Stimulated activated CD4-positive, alpha-beta T cell treated with anti-CD3 and anti-CD28 coated beads, TNF-alpha, amount 100 ng/mL, for 1 hour (primary cell): ENCODE data around the gene SPATA20.

ENCODE experiments used
- DNase-seq, 3 donors: peaks; one replicate each; pipeline ENCODE4 v3.0.0-alpha.2; 2020; ENCODE audit warnings: low read depth in 3 of 3, low spot score in 1 of 3

SPATA20 gene

DNA sequence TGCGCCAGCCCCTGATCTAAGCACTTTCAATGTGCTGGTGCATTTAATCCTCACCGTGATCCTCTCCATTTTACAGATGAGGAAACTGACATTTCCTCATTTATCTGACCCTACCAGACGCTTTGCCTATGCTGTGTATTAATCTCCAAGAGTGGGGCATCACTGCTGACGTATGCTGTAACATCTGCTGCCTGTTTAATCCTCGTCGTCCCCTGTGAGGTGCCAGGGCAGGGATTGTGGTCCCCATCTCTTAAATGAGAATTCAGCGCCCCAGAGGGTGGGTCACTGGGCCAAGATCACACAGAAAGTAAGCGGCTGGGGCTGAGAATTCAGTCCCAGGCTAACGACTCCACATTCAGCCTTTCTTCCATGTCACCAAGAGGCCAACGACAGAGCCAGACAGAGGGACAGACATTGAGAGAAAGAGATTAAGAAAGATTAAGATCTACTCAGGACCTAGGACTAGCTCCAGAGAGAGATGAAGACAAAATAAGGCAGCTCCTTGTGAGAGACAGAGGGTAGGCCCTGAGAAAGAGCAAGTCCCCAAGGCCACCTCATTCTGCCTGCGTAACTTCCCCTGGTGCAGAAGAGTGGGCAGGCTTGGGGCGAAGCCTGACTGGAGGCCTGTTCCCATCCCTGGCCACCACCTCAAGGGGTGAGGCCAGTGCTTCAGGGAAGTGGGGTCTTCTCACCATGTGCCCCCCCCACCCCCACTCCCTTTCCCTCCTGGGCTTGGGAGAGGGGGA lies 27.1 kb downstream of the SPATA20 start:
- DNase-seq = no peak

DNA sequence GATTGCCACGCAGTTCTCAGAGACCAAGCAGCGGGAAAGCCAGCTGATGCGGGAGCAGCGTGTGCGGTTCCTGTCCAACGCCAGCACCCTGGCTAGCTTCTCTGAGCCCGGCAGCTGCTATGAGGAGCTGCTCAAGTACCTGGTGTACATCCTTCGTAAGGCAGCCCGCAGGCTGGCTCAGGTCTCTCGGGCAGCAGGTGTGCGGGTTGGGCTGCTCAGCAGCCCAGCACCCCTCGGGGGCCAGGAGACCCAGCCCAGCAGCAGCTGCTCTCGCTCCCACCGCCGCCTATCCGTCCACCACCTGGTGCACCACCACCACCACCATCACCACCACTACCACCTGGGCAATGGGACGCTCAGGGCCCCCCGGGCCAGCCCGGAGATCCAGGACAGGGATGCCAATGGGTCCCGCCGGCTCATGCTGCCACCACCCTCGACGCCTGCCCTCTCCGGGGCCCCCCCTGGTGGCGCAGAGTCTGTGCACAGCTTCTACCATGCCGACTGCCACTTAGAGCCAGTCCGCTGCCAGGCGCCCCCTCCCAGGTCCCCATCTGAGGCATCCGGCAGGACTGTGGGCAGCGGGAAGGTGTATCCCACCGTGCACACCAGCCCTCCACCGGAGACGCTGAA lies 28.7 kb downstream of the SPATA20 start:
- DNase-seq = no peak

DNA sequence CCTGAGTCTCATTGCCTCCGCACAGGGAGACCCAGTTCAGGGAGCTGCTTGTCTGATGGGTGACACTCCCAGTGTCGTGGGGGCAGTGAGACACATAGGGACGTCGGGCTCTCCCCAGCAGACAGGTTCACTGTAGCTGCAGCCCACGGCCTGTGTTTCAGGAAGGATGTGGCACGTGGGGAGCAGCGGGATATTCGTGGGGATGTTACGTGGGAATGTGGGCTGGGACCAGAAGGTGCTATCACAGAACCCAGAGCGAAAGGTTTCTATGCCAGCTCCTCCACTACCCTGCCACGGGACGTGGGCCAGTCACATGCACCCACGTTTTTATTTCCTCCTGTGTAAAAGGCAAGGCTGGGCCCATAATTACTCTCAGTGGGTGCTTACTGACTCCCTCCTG lies 29.9 kb downstream of the SPATA20 start:
- DNase-seq = no peak

GRCh38 chr17:50577451-50577954 lies 30.5 kb downstream of the SPATA20 start:
- DNase-seq = no peak

- no peak for DNase-seq
Measured at GRCh38 chr17:50578173-50578572, 31.2 kb downstream of the SPATA20 start.

DNA sequence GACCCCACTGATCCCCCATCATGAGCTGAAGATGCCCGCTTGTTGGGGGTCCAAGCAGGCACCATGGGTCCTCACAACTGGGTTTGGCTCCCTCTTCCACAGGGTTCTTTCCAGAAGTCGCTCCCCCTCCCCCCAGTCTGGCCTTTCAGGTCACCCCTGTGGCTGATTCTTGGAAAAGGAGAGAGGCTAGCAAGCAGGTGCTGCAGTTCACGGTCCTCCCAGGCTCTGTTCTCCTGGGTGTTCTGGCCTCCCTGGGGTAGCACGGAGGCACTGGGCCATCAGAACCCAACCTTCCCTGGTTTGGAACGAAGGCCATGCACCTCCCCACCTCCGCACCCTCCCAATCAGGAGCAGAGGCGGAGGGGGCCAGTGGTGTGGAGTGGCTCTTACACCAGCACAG lies 32.4 kb downstream of the SPATA20 start:
- no peak for DNase-seq

DNA sequence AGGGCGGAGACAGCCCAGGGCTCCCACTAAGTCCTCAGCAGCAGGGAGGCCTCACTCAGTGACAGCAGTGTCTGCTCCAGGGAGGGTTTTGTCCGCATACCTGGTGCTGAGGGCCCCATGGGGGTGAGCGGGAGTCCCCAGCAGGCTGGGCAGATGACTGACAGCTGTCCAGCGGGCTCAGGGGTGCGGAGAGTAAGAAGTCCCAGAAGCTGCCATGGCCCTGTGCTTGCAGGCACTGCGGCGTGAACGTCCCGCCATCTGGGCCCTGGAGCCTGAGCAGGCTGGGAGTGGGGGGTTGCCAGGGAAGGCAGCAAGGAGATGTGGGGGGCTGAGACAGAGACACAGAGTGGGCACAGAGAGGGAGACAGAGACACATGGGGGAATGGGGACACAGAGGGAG lies 33.7 kb downstream of the SPATA20 start:
- no peak for DNase-seq

DNA sequence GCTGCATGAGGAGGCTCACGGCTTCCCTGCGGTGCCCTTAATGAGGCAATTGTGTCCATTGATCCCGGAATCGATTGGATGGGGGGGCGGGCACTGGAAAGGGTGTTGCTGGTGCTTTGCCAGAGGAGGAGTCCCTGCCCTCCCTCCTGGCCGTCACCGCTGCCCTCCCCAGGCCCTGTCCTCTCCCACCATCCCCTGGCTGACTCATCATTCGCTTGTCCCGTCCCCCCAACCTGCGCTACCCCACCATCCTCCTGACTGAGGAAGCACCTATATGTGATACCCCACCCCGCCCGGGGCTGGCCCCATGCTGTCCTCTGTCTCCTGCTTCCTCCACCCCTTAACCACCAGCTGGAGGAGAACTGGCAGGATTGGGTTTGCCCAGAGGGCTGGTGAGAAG lies 34.3 kb downstream of the SPATA20 start:
- DNase-seq = no peak

DNA sequence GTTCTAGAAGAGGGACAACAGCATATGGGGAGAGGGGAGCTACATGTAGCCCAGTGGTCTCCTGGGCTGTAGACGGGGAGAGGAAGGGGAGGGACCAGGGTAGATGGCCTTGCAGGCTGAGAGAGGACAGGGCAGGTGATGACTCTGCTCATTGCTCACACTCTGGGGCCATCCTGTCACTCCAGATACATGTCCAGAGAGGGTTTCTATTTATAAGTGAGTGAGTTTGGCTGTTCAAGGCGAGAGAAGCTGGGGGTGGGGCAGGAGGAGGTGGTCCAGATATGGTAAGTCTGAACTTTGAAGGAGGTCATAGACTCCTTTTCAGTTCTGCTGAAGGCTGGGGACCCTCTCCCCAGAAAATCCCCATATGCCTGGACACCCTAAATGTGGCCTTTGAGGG lies 35.8 kb downstream of the SPATA20 start:
- DNase-seq = no peak

DNA sequence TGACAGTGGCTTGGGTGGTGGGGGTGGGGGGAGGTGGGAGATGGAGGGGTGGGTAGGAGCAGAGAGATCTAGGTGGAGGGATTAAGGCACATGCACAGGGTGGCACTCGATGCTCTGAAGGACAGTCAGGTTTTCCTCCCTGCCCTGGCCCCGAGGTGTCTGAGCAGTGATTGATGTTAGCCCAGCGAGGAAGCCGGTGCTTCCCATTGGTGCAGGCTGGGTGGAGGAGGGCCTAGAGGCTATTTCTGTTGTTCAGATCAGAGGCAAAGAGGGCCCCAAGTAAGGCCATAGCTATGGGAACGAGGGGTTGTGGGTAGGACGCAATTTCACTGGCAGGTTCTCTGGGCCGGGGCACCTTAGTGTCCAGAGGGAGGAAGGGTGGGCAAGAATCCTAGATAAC lies 36.7 kb downstream of the SPATA20 start:
- DNase-seq = no peak

DNA sequence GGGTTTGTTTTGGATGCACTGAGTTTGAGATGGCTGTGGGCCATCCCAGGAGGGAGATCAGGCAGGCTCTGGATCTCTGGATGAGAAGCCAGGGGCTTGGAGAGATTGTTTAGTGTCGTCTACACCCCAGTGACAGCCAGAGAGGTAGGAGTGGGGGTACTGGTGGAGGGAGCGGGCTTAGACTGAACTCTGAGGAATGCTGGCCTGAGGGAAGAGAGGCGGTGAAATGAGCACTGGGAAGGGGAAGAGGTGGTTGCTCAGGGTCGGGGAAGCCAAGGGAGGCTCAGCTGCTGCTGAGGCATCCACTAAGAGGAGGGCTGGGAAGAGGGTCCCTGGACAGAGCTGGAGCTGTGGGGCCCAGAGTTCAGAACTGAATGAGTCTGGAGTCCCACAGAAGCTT lies 37.1 kb downstream of the SPATA20 start:
- DNase-seq = no peak

DNA sequence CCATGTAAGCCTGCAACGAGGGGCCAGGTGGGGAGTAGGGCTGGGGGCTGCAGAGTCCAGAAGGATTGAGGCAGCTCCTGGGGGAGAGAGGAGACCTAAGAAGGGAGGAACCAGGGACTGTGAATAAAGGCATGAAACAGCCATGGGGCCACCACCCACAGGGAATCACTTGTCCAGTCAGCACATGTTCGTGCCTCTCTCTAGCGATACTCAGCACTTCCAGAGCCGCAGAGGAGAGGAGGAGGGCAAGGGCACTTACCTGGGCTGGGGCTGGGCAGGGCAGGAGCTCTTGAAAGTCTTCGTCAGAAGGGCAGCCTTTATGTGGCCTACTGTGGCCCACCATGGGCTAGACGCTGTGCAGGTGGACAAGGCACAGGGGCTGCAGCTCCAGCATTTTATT lies 37.8 kb downstream of the SPATA20 start:
- no peak for DNase-seq

- no peak for DNase-seq
Measured at GRCh38 chr17:50585346-50585745, 38.4 kb downstream of the SPATA20 start.

DNA sequence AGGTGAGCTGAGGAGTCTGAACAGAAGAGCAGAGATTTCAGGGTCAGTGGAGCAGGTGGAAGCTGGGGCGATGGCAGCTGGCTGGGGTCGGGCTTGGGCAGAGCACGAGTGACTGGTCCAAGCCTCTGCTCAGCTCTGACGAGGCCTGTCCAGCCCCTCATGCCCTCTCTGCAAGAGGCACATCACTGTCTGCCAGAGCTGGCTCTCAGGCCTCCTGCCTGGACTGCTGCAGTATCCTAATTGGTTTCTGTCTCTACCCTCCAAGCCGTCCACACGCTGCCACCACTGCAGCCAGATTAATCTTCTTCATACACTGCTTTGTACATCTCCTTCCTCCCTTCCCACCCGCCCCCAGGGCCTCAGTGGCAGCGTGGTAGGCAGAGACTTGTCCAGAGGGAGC lies 38.9 kb downstream of the SPATA20 start:
- DNase-seq = no peak

DNA sequence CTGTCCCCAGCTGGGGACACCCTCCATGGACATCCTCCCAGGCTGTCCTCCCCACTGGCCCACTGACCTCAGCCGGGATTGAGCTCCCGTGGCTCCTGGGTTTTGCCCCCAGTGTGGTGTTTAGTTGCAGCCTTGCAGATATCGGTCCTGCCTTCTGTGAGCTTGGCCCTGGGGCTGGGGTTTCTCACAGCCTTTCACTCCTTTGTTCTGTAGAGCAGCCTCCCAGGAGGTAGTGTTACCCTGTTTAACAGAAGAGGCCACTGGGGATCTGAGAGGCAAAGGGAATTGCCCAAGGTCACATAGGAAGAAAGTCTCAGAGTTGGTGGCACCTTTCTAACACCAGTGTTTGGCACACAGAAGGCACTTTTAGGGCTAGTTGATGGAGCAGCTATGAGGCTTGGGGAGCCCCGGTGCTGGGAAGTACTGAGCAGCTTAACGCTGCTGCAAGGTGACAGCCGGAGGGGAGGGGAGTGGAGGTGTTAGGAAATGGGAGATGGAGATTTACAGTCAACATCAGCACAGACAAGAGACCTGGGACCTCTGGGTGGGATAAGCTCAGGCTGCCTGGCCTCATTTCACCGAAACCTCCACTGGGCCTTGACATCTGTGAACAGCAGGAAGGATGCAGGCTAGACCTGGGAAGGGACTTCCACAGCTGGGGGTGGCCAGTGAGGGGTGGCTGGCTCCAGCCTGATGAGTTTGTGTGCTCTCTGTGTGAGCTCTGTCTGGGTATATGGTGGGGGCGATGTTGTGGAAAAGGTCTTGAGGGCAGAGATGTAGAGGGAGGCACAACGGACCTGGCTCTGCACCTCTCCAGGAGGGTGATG lies 39.7 kb downstream of the SPATA20 start:
- no peak for DNase-seq

- no peak for DNase-seq
Measured at GRCh38 chr17:50587571-50587970, 40.6 kb downstream of the SPATA20 start.

DNA sequence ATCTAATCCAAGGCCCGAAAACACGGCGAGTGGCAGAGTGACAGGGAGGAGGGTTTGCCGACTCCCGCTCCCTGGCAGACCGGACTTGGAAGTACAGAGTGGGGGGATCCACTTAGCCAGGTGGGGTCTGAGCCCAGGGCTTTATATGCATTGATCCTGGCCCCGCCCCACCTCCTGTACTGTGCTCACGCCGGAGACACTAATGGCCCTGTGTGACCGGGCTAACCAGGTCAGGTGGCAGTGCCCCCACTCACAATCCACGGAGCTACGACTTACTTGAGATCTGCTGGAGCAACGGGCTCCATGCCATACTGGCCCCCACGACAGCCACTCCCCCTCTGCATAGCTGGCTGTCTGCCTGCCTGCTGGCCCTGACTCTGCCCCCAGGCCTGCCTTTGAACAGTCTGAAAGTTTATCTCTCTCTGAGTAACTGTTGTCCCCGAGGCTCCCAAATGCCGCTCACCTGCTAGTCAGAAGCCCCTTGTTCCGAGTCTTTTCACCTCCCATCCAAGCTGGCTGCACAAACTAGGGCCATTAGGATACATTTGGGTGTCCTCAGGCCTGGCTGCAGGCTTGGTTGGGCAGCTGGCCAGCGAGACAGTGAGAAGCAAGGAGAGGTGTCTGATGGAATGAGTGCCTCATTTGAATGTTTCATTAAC lies 41.5 kb downstream of the SPATA20 start:
- DNase-seq = no peak

- no peak for DNase-seq
Measured at GRCh38 chr17:50589095-50589705, 42.2 kb downstream of the SPATA20 start.

GRCh38 chr17:50590946-50591737 lies 44.2 kb downstream of the SPATA20 start:
- no peak for DNase-seq

- DNase-seq = no peak
Measured at GRCh38 chr17:50593321-50593720, 46.3 kb downstream of the SPATA20 start.
